ENCODE data around the gene KLF16. TPM values are rescaled to one million over a fixed set of nuclear protein-coding genes. Genes with fewer than 3 reads are reported as not detected.

KLF16 gene
- total and polyA plus RNA-seq, 2 experiments from 2014 or later = 8.9 to 20.2 TPM

DNA sequence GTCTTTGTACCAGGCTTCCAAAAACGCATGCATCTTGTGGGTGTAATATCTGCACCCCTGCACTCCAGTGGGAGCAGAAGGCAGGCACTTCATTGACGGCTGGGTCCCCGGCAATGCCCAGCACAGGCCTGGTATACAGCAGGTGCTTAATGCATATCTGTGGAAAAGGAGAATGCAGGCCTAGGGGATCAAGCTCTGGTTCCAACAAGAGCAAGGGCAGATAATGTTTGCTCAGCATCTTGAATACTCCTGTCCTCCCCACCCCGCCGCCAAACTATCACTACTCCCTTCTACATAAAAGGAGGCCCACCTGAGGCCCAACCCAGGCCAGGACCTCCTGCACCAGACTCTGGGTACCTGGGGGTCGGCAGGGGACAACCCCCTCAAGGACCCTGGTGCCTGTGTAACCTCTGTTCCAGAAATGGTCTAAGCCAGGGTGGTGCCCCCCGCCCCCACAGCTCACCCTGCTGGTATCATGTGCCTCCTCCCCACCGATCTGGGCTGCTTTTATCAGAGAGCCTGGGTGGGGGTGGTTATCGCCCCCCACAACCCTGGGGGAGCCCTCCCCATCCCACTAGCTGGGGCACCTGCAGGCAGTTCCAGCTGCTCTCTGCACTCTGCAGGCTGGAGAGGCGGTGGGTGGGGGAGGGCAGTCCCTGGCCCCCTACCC lies 4.8 kb downstream of the KLF16 start:
- H4K20me1 ChIP-seq (replicated peaks; ENCODE audit: insufficient read depth) = peaks cover 21% of the 10 kb centered on the region; the same call in 1 of the 2 replicates
- no peaks in the 10 kb centered on the region for H3K9me3 Mint-ChIP-seq
- no peak overlapping the region for H2AFZ ChIP-seq
- no peaks in the 10 kb centered on the region for H3K9me2 ChIP-seq (ENCODE audit: insufficient read depth)
- peaks cover 3% of the 10 kb centered on the region; the same call in 2 of the 3 replicates for H3K36me3 Mint-ChIP-seq (ENCODE audit: low read depth)
- peaks cover 10% of the 10 kb centered on the region; the same call in 1 of the 2 replicates for H3F3A ChIP-seq (replicated peaks; ENCODE audit: low read depth)
- peaks cover 57% of the 10 kb centered on the region for H3K79me2 ChIP-seq (replicated peaks; ENCODE audit: insufficient read depth)
- peaks cover 16% of the 10 kb centered on the region for H3K27me3 ChIP-seq (ENCODE audit: insufficient read depth)
- peaks cover 67% of the 10 kb centered on the region for H3K4me1 ChIP-seq (ENCODE audit: insufficient read depth)
- H3K4me3 ChIP-seq = peak overlapping the region; percentile 94; the same call in 1 of the 2 replicates
- peaks cover 47% of the 10 kb centered on the region for H3K4me1 Mint-ChIP-seq
- ATAC-seq (no peak), DNase-seq (ENCODE audit: low spot score) (no peak)
- H3K36me3 ChIP-seq (ENCODE audit: insufficient read depth) = no peaks in the 10 kb centered on the region
- no peak overlapping the region for H3K27ac Mint-ChIP-seq
- TF ChIP-seq NANOG (IDR thresholded peaks at IDR 0.05; ENCODE audit: borderline replicate concordance) (no peak), EZH2 (IDR thresholded peaks at IDR 0.05; ENCODE audit: low read depth, unreplicated experiment) (no peak), STAT1 (IDR thresholded peaks at IDR 0.05; ENCODE audit: unreplicated experiment) (no peak), POLR2AphosphoS5 (IDR thresholded peaks at IDR 0.05; ENCODE audit: low read depth) (no peak), ZNF331 (CRISPR knock-in tag; IDR thresholded peaks at IDR 0.05; ENCODE audit: low read depth) (no peak), ZNF114 (CRISPR knock-in tag; IDR thresholded peaks at IDR 0.05) (no peak), CREB1 (CRISPR knock-in tag; IDR thresholded peaks at IDR 0.05; ENCODE audit: low read depth) (no peak), EZH2phosphoT487 (IDR thresholded peaks at IDR 0.05; ENCODE audit: unreplicated experiment) (no peak)
- TF ChIP-seq, protein P1, sequence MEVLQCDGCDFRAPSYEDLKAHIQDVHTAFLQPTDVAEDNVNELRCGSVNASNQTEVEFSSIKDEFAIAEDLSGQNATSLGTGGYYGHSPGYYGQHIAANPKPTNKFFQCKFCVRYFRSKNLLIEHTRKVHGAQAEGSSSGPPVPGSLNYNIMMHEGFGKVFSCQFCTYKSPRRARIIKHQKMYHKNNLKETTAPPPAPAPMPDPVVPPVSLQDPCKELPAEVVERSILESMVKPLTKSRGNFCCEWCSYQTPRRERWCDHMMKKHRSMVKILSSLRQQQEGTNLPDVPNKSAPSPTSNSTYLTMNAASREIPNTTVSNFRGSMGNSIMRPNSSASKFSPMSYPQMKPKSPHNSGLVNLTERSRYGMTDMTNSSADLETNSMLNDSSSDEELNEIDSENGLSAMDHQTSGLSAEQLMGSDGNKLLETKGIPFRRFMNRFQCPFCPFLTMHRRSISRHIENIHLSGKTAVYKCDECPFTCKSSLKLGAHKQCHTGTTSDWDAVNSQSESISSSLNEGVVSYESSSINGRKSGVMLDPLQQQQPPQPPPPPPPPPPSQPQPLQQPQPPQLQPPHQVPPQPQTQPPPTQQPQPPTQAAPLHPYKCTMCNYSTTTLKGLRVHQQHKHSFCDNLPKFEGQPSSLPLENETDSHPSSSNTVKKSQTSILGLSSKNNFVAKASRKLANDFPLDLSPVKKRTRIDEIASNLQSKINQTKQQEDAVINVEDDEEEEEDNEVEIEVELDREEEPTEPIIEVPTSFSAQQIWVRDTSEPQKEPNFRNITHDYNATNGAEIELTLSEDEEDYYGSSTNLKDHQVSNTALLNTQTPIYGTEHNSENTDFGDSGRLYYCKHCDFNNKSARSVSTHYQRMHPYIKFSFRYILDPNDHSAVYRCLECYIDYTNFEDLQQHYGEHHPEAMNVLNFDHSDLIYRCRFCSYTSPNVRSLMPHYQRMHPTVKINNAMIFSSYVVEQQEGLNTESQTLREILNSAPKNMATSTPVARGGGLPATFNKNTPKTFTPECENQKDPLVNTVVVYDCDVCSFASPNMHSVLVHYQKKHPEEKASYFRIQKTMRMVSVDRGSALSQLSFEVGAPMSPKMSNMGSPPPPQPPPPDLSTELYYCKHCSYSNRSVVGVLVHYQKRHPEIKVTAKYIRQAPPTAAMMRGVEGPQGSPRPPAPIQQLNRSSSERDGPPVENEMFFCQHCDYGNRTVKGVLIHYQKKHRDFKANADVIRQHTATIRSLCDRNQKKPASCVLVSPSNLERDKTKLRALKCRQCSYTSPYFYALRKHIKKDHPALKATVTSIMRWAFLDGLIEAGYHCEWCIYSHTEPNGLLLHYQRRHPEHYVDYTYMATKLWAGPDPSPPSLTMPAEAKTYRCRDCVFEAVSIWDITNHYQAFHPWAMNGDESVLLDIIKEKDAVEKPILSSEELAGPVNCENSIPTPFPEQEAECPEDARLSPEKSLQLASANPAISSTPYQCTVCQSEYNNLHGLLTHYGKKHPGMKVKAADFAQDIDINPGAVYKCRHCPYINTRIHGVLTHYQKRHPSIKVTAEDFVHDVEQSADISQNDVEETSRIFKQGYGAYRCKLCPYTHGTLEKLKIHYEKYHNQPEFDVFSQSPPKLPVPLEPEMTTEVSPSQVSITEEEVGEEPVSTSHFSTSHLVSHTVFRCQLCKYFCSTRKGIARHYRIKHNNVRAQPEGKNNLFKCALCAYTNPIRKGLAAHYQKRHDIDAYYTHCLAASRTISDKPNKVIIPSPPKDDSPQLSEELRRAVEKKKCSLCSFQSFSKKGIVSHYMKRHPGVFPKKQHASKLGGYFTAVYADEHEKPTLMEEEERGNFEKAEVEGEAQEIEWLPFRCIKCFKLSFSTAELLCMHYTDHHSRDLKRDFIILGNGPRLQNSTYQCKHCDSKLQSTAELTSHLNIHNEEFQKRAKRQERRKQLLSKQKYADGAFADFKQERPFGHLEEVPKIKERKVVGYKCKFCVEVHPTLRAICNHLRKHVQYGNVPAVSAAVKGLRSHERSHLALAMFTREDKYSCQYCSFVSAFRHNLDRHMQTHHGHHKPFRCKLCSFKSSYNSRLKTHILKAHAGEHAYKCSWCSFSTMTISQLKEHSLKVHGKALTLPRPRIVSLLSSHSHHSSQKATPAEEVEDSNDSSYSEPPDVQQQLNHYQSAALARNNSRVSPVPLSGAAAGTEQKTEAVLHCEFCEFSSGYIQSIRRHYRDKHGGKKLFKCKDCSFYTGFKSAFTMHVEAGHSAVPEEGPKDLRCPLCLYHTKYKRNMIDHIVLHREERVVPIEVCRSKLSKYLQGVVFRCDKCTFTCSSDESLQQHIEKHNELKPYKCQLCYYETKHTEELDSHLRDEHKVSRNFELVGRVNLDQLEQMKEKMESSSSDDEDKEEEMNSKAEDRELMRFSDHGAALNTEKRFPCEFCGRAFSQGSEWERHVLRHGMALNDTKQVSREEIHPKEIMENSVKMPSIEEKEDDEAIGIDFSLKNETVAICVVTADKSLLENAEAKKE (CRISPR knock-in tag; IDR thresholded peaks at IDR 0.05) = no peak
- TF ChIP-seq, protein P2, sequence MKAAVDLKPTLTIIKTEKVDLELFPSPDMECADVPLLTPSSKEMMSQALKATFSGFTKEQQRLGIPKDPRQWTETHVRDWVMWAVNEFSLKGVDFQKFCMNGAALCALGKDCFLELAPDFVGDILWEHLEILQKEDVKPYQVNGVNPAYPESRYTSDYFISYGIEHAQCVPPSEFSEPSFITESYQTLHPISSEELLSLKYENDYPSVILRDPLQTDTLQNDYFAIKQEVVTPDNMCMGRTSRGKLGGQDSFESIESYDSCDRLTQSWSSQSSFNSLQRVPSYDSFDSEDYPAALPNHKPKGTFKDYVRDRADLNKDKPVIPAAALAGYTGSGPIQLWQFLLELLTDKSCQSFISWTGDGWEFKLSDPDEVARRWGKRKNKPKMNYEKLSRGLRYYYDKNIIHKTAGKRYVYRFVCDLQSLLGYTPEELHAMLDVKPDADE (IDR thresholded peaks at IDR 0.05) = no peak
- TF ChIP-seq, protein P3, sequence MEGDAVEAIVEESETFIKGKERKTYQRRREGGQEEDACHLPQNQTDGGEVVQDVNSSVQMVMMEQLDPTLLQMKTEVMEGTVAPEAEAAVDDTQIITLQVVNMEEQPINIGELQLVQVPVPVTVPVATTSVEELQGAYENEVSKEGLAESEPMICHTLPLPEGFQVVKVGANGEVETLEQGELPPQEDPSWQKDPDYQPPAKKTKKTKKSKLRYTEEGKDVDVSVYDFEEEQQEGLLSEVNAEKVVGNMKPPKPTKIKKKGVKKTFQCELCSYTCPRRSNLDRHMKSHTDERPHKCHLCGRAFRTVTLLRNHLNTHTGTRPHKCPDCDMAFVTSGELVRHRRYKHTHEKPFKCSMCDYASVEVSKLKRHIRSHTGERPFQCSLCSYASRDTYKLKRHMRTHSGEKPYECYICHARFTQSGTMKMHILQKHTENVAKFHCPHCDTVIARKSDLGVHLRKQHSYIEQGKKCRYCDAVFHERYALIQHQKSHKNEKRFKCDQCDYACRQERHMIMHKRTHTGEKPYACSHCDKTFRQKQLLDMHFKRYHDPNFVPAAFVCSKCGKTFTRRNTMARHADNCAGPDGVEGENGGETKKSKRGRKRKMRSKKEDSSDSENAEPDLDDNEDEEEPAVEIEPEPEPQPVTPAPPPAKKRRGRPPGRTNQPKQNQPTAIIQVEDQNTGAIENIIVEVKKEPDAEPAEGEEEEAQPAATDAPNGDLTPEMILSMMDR (conservative IDR thresholded peaks at IDR 0.05; ENCODE audit: low read depth in 2 of 2) = no peak
- H3K27ac ChIP-seq (ENCODE audit: low read depth) = no peak overlapping the region
- peak overlapping the region; percentile 98 for H3K4me2 ChIP-seq
- peaks cover 22% of the 10 kb centered on the region for H3K27me3 Mint-ChIP-seq (ENCODE audit: insufficient read depth, low read depth, poor library complexity)
- peak overlapping the region; percentile 34; the same call in 1 of the 3 replicates for H3K4me3 Mint-ChIP-seq

Measured in GM23338 (cell line).